Measurements from ENCODE around the gene ITGAD.

- peak; percentile 74; the same call in 1 of the 2 replicates for TF ChIP-seq TFDP1 (CRISPR knock-in tag; IDR thresholded peaks at IDR 0.05; ENCODE audit: borderline replicate concordance)
- peak; percentile 92 for TF ChIP-seq MYC (CRISPR knock-in tag; IDR thresholded peaks at IDR 0.05; ENCODE audit: borderline replicate concordance)
- no peak for TF ChIP-seq PRDM15 (CRISPR knock-in tag; IDR thresholded peaks at IDR 0.05)
- TF ChIP-seq ZNF781 (CRISPR knock-in tag; IDR thresholded peaks at IDR 0.05; ENCODE audit: borderline replicate concordance, not compliant biosample characterization) = peak; percentile 77
- TF ChIP-seq, protein P1, sequence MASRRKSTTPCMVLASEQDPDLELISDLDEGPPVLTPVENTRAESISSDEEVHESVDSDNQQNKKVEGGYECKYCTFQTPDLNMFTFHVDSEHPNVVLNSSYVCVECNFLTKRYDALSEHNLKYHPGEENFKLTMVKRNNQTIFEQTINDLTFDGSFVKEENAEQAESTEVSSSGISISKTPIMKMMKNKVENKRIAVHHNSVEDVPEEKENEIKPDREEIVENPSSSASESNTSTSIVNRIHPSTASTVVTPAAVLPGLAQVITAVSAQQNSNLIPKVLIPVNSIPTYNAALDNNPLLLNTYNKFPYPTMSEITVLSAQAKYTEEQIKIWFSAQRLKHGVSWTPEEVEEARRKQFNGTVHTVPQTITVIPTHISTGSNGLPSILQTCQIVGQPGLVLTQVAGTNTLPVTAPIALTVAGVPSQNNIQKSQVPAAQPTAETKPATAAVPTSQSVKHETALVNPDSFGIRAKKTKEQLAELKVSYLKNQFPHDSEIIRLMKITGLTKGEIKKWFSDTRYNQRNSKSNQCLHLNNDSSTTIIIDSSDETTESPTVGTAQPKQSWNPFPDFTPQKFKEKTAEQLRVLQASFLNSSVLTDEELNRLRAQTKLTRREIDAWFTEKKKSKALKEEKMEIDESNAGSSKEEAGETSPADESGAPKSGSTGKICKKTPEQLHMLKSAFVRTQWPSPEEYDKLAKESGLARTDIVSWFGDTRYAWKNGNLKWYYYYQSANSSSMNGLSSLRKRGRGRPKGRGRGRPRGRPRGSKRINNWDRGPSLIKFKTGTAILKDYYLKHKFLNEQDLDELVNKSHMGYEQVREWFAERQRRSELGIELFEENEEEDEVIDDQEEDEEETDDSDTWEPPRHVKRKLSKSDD (CRISPR knock-in tag; IDR thresholded peaks at IDR 0.05; ENCODE audit: low read depth) = peak; percentile 94; the same call in 1 of the 2 replicates
- TF ChIP-seq, protein P2, sequence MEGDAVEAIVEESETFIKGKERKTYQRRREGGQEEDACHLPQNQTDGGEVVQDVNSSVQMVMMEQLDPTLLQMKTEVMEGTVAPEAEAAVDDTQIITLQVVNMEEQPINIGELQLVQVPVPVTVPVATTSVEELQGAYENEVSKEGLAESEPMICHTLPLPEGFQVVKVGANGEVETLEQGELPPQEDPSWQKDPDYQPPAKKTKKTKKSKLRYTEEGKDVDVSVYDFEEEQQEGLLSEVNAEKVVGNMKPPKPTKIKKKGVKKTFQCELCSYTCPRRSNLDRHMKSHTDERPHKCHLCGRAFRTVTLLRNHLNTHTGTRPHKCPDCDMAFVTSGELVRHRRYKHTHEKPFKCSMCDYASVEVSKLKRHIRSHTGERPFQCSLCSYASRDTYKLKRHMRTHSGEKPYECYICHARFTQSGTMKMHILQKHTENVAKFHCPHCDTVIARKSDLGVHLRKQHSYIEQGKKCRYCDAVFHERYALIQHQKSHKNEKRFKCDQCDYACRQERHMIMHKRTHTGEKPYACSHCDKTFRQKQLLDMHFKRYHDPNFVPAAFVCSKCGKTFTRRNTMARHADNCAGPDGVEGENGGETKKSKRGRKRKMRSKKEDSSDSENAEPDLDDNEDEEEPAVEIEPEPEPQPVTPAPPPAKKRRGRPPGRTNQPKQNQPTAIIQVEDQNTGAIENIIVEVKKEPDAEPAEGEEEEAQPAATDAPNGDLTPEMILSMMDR (CRISPR knock-in tag; IDR thresholded peaks at IDR 0.05) = peak; percentile 93
- no peak for TF ChIP-seq CBX2 (IDR thresholded peaks at IDR 0.05; ENCODE audit: low read depth, low read length)
- no peak; the same call in 1 of the 2 replicates for TF ChIP-seq CBX2 (CRISPR knock-in tag; IDR thresholded peaks at IDR 0.05; ENCODE audit: low read depth)
- TF ChIP-seq FOXA1 (IDR thresholded peaks at IDR 0.05) = no peak
- peak; percentile 76 for TF ChIP-seq FOXA1 (CRISPR knock-in tag; IDR thresholded peaks at IDR 0.05)
- TF ChIP-seq, protein P3, sequence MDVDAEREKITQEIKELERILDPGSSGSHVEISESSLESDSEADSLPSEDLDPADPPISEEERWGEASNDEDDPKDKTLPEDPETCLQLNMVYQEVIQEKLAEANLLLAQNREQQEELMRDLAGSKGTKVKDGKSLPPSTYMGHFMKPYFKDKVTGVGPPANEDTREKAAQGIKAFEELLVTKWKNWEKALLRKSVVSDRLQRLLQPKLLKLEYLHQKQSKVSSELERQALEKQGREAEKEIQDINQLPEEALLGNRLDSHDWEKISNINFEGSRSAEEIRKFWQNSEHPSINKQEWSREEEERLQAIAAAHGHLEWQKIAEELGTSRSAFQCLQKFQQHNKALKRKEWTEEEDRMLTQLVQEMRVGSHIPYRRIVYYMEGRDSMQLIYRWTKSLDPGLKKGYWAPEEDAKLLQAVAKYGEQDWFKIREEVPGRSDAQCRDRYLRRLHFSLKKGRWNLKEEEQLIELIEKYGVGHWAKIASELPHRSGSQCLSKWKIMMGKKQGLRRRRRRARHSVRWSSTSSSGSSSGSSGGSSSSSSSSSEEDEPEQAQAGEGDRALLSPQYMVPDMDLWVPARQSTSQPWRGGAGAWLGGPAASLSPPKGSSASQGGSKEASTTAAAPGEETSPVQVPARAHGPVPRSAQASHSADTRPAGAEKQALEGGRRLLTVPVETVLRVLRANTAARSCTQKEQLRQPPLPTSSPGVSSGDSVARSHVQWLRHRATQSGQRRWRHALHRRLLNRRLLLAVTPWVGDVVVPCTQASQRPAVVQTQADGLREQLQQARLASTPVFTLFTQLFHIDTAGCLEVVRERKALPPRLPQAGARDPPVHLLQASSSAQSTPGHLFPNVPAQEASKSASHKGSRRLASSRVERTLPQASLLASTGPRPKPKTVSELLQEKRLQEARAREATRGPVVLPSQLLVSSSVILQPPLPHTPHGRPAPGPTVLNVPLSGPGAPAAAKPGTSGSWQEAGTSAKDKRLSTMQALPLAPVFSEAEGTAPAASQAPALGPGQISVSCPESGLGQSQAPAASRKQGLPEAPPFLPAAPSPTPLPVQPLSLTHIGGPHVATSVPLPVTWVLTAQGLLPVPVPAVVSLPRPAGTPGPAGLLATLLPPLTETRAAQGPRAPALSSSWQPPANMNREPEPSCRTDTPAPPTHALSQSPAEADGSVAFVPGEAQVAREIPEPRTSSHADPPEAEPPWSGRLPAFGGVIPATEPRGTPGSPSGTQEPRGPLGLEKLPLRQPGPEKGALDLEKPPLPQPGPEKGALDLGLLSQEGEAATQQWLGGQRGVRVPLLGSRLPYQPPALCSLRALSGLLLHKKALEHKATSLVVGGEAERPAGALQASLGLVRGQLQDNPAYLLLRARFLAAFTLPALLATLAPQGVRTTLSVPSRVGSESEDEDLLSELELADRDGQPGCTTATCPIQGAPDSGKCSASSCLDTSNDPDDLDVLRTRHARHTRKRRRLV (CRISPR knock-in tag; IDR thresholded peaks at IDR 0.05) = peak; percentile 94
- TF ChIP-seq ZNF296 (CRISPR knock-in tag; conservative IDR thresholded peaks at IDR 0.05) = no peak
- TF ChIP-seq KLF6 (CRISPR knock-in tag; IDR thresholded peaks at IDR 0.05) = no peak
- peak; percentile 77 for TF ChIP-seq ZBTB26 (CRISPR knock-in tag; IDR thresholded peaks at IDR 0.05; ENCODE audit: borderline replicate concordance)
- TF ChIP-seq TP53 (CRISPR knock-in tag; conservative IDR thresholded peaks at IDR 0.05) = no peak
These were observed 65.1 kb downstream of the ITGAD start for GRCh38 chr16:31458073-31458843.

All from HepG2 (cell line).